Dermis microvascular lymphatic vessel endothelial cell (primary cell): ENCODE results near the gene DEFB124. TPM values are rescaled to one million over a fixed set of nuclear protein-coding genes. Genes with fewer than 3 reads are reported as not detected.
A peak's percentile ranks its signal among the peaks of the same experiment; 100 is the strongest.
"Not testable (repeated sequence)": the region's sequence is repeated elsewhere in the genome, so short reads cannot be mapped to it uniquely, and the experiment has no call there.

Experiments
- DNase-seq, 2 donors: peaks; one replicate each; pipeline versions ENCODE4 v3.0.0 to v3.0.0-alpha.2; 2010; ENCODE audit warnings: low read depth in 2 of 2
- total RNA-seq: library from RNA; depleted of rRNA; stranded (reverse); fragments of >200 nt; gene quantifications from 2 replicates; pipeline ENCODE4 v1.2.1, GENCODE V29; 2014

The DEFB124 gene
- total RNA-seq, result not detected in 2 replicates

GRCh38 chr20:31474758-31475427, at the start of gene DEFB124, which contains the start of gene REM1:
Gene DEFB124, minus strand, starts transcription at chr20:31475127. Its CDS starts 2,114 bp downstream, at chr20:31473013.
Gene REM1, plus strand, starts transcription at chr20:31475288. Its CDS starts 1,158 bp downstream, at chr20:31476446.
- DNase-seq, result no peak

GRCh38 chr20:31523361-31524283, 48.7 kb upstream of the DEFB124 start:
- DNase-seq, result peak in 1 of 2 donors; percentile 85

- DNase-seq, result no peak
These were observed 47.8 kb upstream of the DEFB124 start for GRCh38 chr20:31522731-31523130.

- not testable (repeated sequence) for DNase-seq
These were observed 46.3 kb upstream of the DEFB124 start for GRCh38 chr20:31521267-31521666.

- peak in 1 of 2 donors; percentile 70 for DNase-seq
These were observed 42.4 kb upstream of the DEFB124 start for GRCh38 chr20:31517373-31517772.

GRCh38 chr20:31516651-31517050, 41.7 kb upstream of the DEFB124 start:
- no peak for DNase-seq

- DNase-seq, result no peak
These were observed 41.2 kb upstream of the DEFB124 start for GRCh38 chr20:31516166-31516565.

- no peak for DNase-seq
These were observed 40.8 kb upstream of the DEFB124 start for GRCh38 chr20:31515775-31516107.

- no peak for DNase-seq
These were observed 40.3 kb upstream of the DEFB124 start for GRCh38 chr20:31515072-31515774.

GRCh38 chr20:31514154-31515071, 39.5 kb upstream of the DEFB124 start, which contains the start of gene HM13:
Gene HM13, plus strand, starts transcription at chr20:31514442. Its CDS starts 110 bp downstream, at chr20:31514552.
- peak; percentile 91 to 95 for DNase-seq

GRCh38 chr20:31508517-31509244, 33.8 kb upstream of the DEFB124 start:
- DNase-seq, result no peak

- DNase-seq, result no peak
These were observed 31.0 kb upstream of the DEFB124 start for GRCh38 chr20:31505903-31506302.

- DNase-seq, result peak; percentile 43 to 73
These were observed 28.2 kb upstream of the DEFB124 start for GRCh38 chr20:31502884-31503673.

- no peak for DNase-seq
These were observed 25.6 kb upstream of the DEFB124 start for GRCh38 chr20:31500527-31500926.

- no peak for DNase-seq
These were observed 23.1 kb upstream of the DEFB124 start for GRCh38 chr20:31497838-31498540.

GRCh38 chr20:31496761-31497295, 21.9 kb upstream of the DEFB124 start:
- DNase-seq, result no peak

GRCh38 chr20:31494131-31494530, 19.2 kb upstream of the DEFB124 start:
- DNase-seq, result no peak

GRCh38 chr20:31490752-31491151, 15.8 kb upstream of the DEFB124 start:
- no peak for DNase-seq
